H9 (cell line): ENCODE results near the gene ANXA3. TPM values are rescaled to one million over a fixed set of nuclear protein-coding genes. Genes with fewer than 3 reads are reported as not detected.

ENCODE experiments used
- DNase-seq: peaks from one replicate; pipeline ENCODE4 v3.0.0-alpha.2; 2017
- H2AFZ ChIP-seq: one replicate; pipeline ENCODE4 v1.6.1; 2013; ENCODE audit warnings: mild to moderate bottlenecking, low read length, control low read depth, moderate library complexity
- H2AK5ac ChIP-seq: 2 replicates; pipeline ENCODE4 v1.6.1; 2013; ENCODE audit warnings: low read length, control low read depth, mixed read lengths; ENCODE audit not compliant: insufficient read length
- H2BK120ac ChIP-seq: one replicate; pipeline ENCODE4 v1.6.1; 2013; ENCODE audit warnings: low read depth, mild to moderate bottlenecking, low read length, control low read depth, inconsistent platforms; ENCODE audit not compliant: poor library complexity, severe bottlenecking
- H2BK12ac ChIP-seq: 2 replicates; pipeline ENCODE4 v1.6.1; 2013; ENCODE audit warnings: low read length, control low read depth, mixed read lengths, low read depth; ENCODE audit not compliant: insufficient read length
- H2BK15ac ChIP-seq: 2 replicates; pipeline ENCODE4 v1.6.1; 2013; ENCODE audit warnings: low read depth, low read length, control low read depth
- H2BK20ac ChIP-seq: one replicate; pipeline ENCODE4 v1.6.1; 2013; ENCODE audit warnings: low read depth, mild to moderate bottlenecking, low read length, control low read depth, inconsistent platforms; ENCODE audit not compliant: poor library complexity, severe bottlenecking
- H2BK5ac ChIP-seq: 2 replicates; pipeline ENCODE4 v1.6.1; 2013; ENCODE audit warnings: low read length, control low read depth, mixed read lengths; ENCODE audit not compliant: insufficient read length
- H3K14ac ChIP-seq: 2 replicates; pipeline ENCODE4 v1.6.1; 2013; ENCODE audit warnings: low read length, control low read depth; ENCODE audit not compliant: insufficient read depth
- H3K18ac ChIP-seq: 2 replicates; pipeline ENCODE4 v1.6.1; 2013; ENCODE audit warnings: low read depth, mild to moderate bottlenecking, mixed read lengths, low read length, control low read depth; ENCODE audit not compliant: insufficient read length
- H3K23ac ChIP-seq: 2 replicates; pipeline ENCODE4 v1.6.1; 2013; ENCODE audit warnings: low read length, control low read depth, mixed read lengths, low read depth; ENCODE audit not compliant: insufficient read length
- H3K23me2 ChIP-seq: 2 replicates; pipeline ENCODE4 v1.6.1; 2013; ENCODE audit warnings: low read depth, mild to moderate bottlenecking, mixed read lengths, low read length, control low read depth; ENCODE audit not compliant: insufficient read length, poor library complexity, severe bottlenecking
- H3K27ac ChIP-seq: 2 replicates; pipeline ENCODE4 v1.5.1; 2013; ENCODE audit warnings: low read length, control low read depth, mixed read lengths, low read depth; ENCODE audit not compliant: insufficient read length
- H3K27me3 ChIP-seq: 2 replicates; pipeline ENCODE4 v1.6.1; 2013; ENCODE audit warnings: low read length, control low read depth, inconsistent platforms; ENCODE audit not compliant: insufficient read depth
- H3K4ac ChIP-seq: 2 replicates; pipeline ENCODE4 v1.6.1; 2013; ENCODE audit warnings: low read depth, mild to moderate bottlenecking, control low read depth, inconsistent platforms, low read length, moderate library complexity
- H3K4me1 ChIP-seq: 2 replicates; pipeline ENCODE4 v1.6.1; 2013; ENCODE audit warnings: low read length, control low read depth, inconsistent platforms; ENCODE audit not compliant: insufficient read depth
- H3K4me2 ChIP-seq: 2 replicates; pipeline ENCODE4 v1.6.1; 2013; ENCODE audit warnings: low read length, control low read depth, mixed read lengths; ENCODE audit not compliant: insufficient read length, insufficient read depth
- H3K56ac ChIP-seq: 2 replicates; pipeline ENCODE4 v1.6.1; 2013; ENCODE audit warnings: low read depth, mild to moderate bottlenecking, mixed read lengths, low read length, control low read depth; ENCODE audit not compliant: insufficient read length
- H3K79me1 ChIP-seq: 2 replicates; pipeline ENCODE4 v1.6.1; 2013; ENCODE audit warnings: low read depth, mild to moderate bottlenecking, moderate library complexity, low read length, control low read depth, inconsistent platforms; ENCODE audit not compliant: insufficient read depth, poor library complexity, severe bottlenecking
- H3K79me2 ChIP-seq: 2 replicates; pipeline ENCODE4 v1.6.1; 2013; ENCODE audit warnings: low read length, control low read depth, inconsistent platforms; ENCODE audit not compliant: insufficient read depth
- H3K9ac ChIP-seq: 2 replicates; pipeline ENCODE4 v1.6.1; 2013; ENCODE audit warnings: low read length, control low read depth, mixed read lengths; ENCODE audit not compliant: insufficient read length; ENCODE audit errors: extremely low read depth
- H3K9me3 ChIP-seq: one replicate; pipeline ENCODE4 v1.6.1; 2013; ENCODE audit warnings: low read depth, low read length, inconsistent platforms; ENCODE audit not compliant: control insufficient read depth
- H3T11ph ChIP-seq: one replicate; pipeline ENCODE4 v1.6.1; 2013; ENCODE audit warnings: mild to moderate bottlenecking, low read length, control low read depth, inconsistent platforms
- H4K20me1 ChIP-seq: one replicate; pipeline ENCODE4 v1.6.1; 2013; ENCODE audit not compliant: control insufficient read depth, insufficient read length, insufficient read depth
- H4K5ac ChIP-seq: 2 replicates; pipeline ENCODE4 v1.6.1; 2013; ENCODE audit warnings: low read depth, mild to moderate bottlenecking, mixed read lengths, low read length, control low read depth; ENCODE audit not compliant: insufficient read length
- H4K8ac ChIP-seq: replicated peaks from 2 replicates; pipeline ENCODE4 v1.6.1; 2013; ENCODE audit warnings: low read length, control low read depth, mixed read lengths, low read depth; ENCODE audit not compliant: insufficient read length
- H4K91ac ChIP-seq: 2 replicates; pipeline ENCODE4 v1.6.1; 2013; ENCODE audit warnings: low read depth, mild to moderate bottlenecking, moderate library complexity, mixed read lengths, low read length, control low read depth; ENCODE audit not compliant: insufficient read length
- H3K27ac Mint-ChIP-seq, 3 experiments: 2 replicates in 2 of 3; 3 replicates in 1 of 3; pipeline ENCODE4 v1.8.0; 2020 to 2021; ENCODE audit warnings: mixed read lengths in 3 of 3, mild to moderate bottlenecking in 1 of 3, moderate library complexity in 1 of 3
- H3K27me3 Mint-ChIP-seq: 2 replicates; pipeline ENCODE4 v1.8.0; 2021; ENCODE audit warnings: low read depth, mild to moderate bottlenecking, moderate library complexity, mixed read lengths
- H3K36me3 Mint-ChIP-seq, 3 experiments: 2 replicates in 2 of 3; 3 replicates in 1 of 3; pipeline ENCODE4 v1.8.0; 2020 to 2021; ENCODE audit warnings: low read depth in 3 of 3, mixed read lengths in 3 of 3; ENCODE audit not compliant: insufficient read depth in 1 of 3
- H3K4me1 Mint-ChIP-seq, 2 experiments: 2 replicates each; pipeline ENCODE4 v1.8.0; 2020; ENCODE audit warnings: mixed read lengths in 2 of 2
- H3K4me3 Mint-ChIP-seq, 2 experiments: 2 replicates in 1 of 2; 3 replicates in 1 of 2; pipeline ENCODE4 v1.8.0; 2020 to 2021; ENCODE audit warnings: mild to moderate bottlenecking in 2 of 2, mixed read lengths in 2 of 2, moderate library complexity in 1 of 2
- H3K9me3 Mint-ChIP-seq, 2 experiments: 2 replicates in 1 of 2; 3 replicates in 1 of 2; pipeline ENCODE4 v1.8.0; 2020; ENCODE audit warnings: mild to moderate bottlenecking in 2 of 2, mixed read lengths in 2 of 2, moderate library complexity in 1 of 2
- CTCF ChIP-seq: fragments of 200-600 bp; sonication (generic); conservative IDR thresholded peaks from 3 replicates; pipeline ENCODE4 v1.8.0; 2021; ENCODE audit warnings: antibody characterized with exemption, mild to moderate bottlenecking
- WGBS: extraction: QIAGEN DNeasy Blood & Tissue Kit; methylation state at CpG from one replicate; pipeline ENCODE4 v1.1.7; 2013; ENCODE audit warnings: missing lambda C conversion rate, low lambda C conversion rate, mixed read lengths; ENCODE audit not compliant: insufficient read length; ENCODE audit errors: extremely low coverage; 5-methylcytosine and 5-hydroxymethylcytosine counted together
- total RNA-seq: library from RNA; stranded (reverse); gene quantifications from 2 replicates; pipeline ENCODE4 v1.2.1, GENCODE V29; 2021

Gene ANXA3
- total RNA-seq, 1 experiment from 2014 or later, result 20.6 TPM

- Histone ChIP-seq H2AFZ (no peak overlapping the region), H2AK5ac (no peak overlapping the region), H4K20me1 (no peaks in the 10 kb centered on the region), H3K9me3 (no peaks in the 10 kb centered on the region), H3K23ac (no peak overlapping the region), H3K18ac (no peak overlapping the region), H3K79me2 (no peaks in the 10 kb centered on the region), H3K27me3 (no peaks in the 10 kb centered on the region), H2BK20ac (no peak overlapping the region), H2BK120ac (no peak overlapping the region), H3K9ac (no peak overlapping the region), H4K5ac (no peak overlapping the region), H2BK15ac (no peak overlapping the region), H4K8ac (no peak overlapping the region), H3K4ac (no peak overlapping the region), H3K27ac (no peak overlapping the region), H3K23me2 (no peaks in the 10 kb centered on the region), H3K14ac (no peak overlapping the region), H3K56ac (no peak overlapping the region), H3T11ph (no peak overlapping the region), H2BK5ac (no peak overlapping the region), H3K4me1 (no peaks in the 10 kb centered on the region), H2BK12ac (no peak overlapping the region), H3K79me1 (no peaks in the 10 kb centered on the region), H4K91ac (no peak overlapping the region), H3K4me2 (no peak overlapping the region)
- no peak for DNase-seq
- Mint-ChIP-seq H3K27ac (no peak overlapping the region), H3K4me3 (no peak overlapping the region), H3K36me3 (no peaks in the 10 kb centered on the region), H3K9me3 (no peaks in the 10 kb centered on the region), H3K4me1 (peaks cover 2% of the 10 kb centered on the region in 2 experiments; a peak in 1 of 4 replicates), H3K27me3 (no peaks in the 10 kb centered on the region)
- WGBS, result no CpG with 5 or more reads among the region's 7 CpGs
- TF ChIP-seq CTCF, result no peak
These were observed 64.5 kb downstream of the ANXA3 start for GRCh38 chr4:78616046-78616498.
